ENCODE data around the gene CEP57L1.
"Not testable (repeated sequence)": the region's sequence is repeated elsewhere in the genome, so short reads cannot be mapped to it uniquely, and the experiment has no call there.

DNA sequence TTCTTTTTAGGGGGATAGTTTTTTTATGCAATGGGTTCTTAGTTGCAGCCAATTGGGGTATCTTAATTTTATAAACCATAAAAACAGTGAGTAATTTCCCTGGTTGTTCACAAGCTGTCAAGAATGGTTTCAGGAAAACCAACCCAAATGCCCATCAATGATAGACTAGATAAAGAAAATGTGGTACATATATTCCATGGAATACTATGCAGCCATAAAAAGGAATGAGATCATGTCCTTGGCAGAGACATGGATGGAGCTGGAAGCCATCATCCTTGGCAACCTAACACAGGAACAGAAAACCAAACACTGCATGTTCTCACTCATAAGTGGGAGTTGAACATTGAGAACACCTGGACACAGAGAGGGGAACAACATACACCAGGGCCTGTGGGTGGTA lies 46.8 kb downstream of the CEP57L1 start:
- TF ChIP-seq, protein P1, sequence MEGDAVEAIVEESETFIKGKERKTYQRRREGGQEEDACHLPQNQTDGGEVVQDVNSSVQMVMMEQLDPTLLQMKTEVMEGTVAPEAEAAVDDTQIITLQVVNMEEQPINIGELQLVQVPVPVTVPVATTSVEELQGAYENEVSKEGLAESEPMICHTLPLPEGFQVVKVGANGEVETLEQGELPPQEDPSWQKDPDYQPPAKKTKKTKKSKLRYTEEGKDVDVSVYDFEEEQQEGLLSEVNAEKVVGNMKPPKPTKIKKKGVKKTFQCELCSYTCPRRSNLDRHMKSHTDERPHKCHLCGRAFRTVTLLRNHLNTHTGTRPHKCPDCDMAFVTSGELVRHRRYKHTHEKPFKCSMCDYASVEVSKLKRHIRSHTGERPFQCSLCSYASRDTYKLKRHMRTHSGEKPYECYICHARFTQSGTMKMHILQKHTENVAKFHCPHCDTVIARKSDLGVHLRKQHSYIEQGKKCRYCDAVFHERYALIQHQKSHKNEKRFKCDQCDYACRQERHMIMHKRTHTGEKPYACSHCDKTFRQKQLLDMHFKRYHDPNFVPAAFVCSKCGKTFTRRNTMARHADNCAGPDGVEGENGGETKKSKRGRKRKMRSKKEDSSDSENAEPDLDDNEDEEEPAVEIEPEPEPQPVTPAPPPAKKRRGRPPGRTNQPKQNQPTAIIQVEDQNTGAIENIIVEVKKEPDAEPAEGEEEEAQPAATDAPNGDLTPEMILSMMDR (IDR thresholded peaks at IDR 0.05): not testable (repeated sequence)
- TF ChIP-seq POLR2A (IDR thresholded peaks at IDR 0.05): not testable (repeated sequence)

Data from upper lobe of left lung (tissue), 4 donors.